Activated CD8-positive, alpha-beta memory T cell treated with anti-CD3 and anti-CD28 coated beads, Interleukin-2, amount 50 U/mL, for 4 hours (primary cell): ENCODE data around the gene POLDIP2.
"Not testable (repeated sequence)": the region's sequence is repeated elsewhere in the genome, so short reads cannot be mapped to it uniquely, and the experiment has no call there.

Source experiments
- DNase-seq: peaks from one replicate; pipeline ENCODE4 v3.0.0-alpha.2; 2020

The POLDIP2 gene

GRCh38 chr17:28364665-28365363, 7.5 kb upstream of the POLDIP2 start, which contains the start of gene SEBOX:
Gene SEBOX (minus strand): TSS chr17:28365199. CDS start chr17:28365151, 48 bp downstream.
- DNase-seq = no peak

GRCh38 chr17:28363776-28364650, 6.7 kb upstream of the POLDIP2 start:
- no peak for DNase-seq

GRCh38 chr17:28363186-28363585, 5.9 kb upstream of the POLDIP2 start:
- DNase-seq = no peak

- no peak for DNase-seq
Measured at GRCh38 chr17:28357901-28358197, 522 bp upstream of the POLDIP2 start.

GRCh38 chr17:28350271-28350670, 7.1 kb downstream of the POLDIP2 start:
- DNase-seq = no peak

- no peak for DNase-seq
Measured at GRCh38 chr17:28348979-28349378, 8.3 kb downstream of the POLDIP2 start.

- DNase-seq = no peak
Measured at GRCh38 chr17:28347261-28347891, 10.0 kb downstream of the POLDIP2 start.

GRCh38 chr17:28346746-28347246, 10.5 kb downstream of the POLDIP2 start:
- DNase-seq = no peak

GRCh38 chr17:28346199-28346580, 11.1 kb downstream of the POLDIP2 start:
- DNase-seq = no peak

- DNase-seq = no peak
Measured at GRCh38 chr17:28345419-28346198, 11.7 kb downstream of the POLDIP2 start.

GRCh38 chr17:28344435-28344901, 12.9 kb downstream of the POLDIP2 start:
- no peak for DNase-seq

GRCh38 chr17:28344011-28344410, 13.3 kb downstream of the POLDIP2 start:
- DNase-seq = no peak

GRCh38 chr17:28343491-28343932, 13.8 kb downstream of the POLDIP2 start:
- no peak for DNase-seq

- DNase-seq = no peak
Measured at GRCh38 chr17:28342313-28342712, 15.0 kb downstream of the POLDIP2 start.

GRCh38 chr17:28341516-28341915, 15.8 kb downstream of the POLDIP2 start:
- DNase-seq = no peak

GRCh38 chr17:28340374-28340773, 17.0 kb downstream of the POLDIP2 start:
- DNase-seq = no peak

GRCh38 chr17:28339431-28339830, 17.9 kb downstream of the POLDIP2 start:
- DNase-seq = no peak

GRCh38 chr17:28338769-28339212, 18.5 kb downstream of the POLDIP2 start:
- DNase-seq = not testable (repeated sequence)

- DNase-seq = no peak
Measured at GRCh38 chr17:28338056-28338768, 19.1 kb downstream of the POLDIP2 start.

GRCh38 chr17:28335959-28336871, 21.1 kb downstream of the POLDIP2 start:
- DNase-seq = no peak
